GM21576 (cell line): Measurements from ENCODE around the gene MAB21L4.

Experiments used
- ATAC-seq: cut with Tn5 transposase; IDR thresholded peaks from one replicate; pipeline ENCODE4 v1.9.1; 2021; ENCODE audit warnings: mild to moderate bottlenecking, moderate library complexity; ENCODE audit not compliant: unreplicated experiment

MAB21L4 gene

GRCh38 chr2:240913810-240914644, 18.1 kb upstream of the MAB21L4 start:
- no peak for ATAC-seq

GRCh38 chr2:240912878-240913809, 17.2 kb upstream of the MAB21L4 start:
- ATAC-seq: no peak

GRCh38 chr2:240911641-240912265, 15.8 kb upstream of the MAB21L4 start:
- ATAC-seq: no peak

- no peak for ATAC-seq
Observed at GRCh38 chr2:240909216-240909974, 13.4 kb upstream of the MAB21L4 start.

- no peak for ATAC-seq
Observed at GRCh38 chr2:240906911-240907590, 11.1 kb upstream of the MAB21L4 start.

GRCh38 chr2:240906141-240906910, 10.4 kb upstream of the MAB21L4 start, which contains the start of gene CROCC2:
TSS of gene CROCC2 (plus strand) at chr2:240906336. CDS start at chr2:240906514, 178 bp downstream.
- ATAC-seq: no peak

- ATAC-seq: no peak
Observed at GRCh38 chr2:240905176-240905781, 9.3 kb upstream of the MAB21L4 start.

- no peak for ATAC-seq
Observed at GRCh38 chr2:240904216-240905175, 8.5 kb upstream of the MAB21L4 start.

GRCh38 chr2:240903191-240904060, 7.5 kb upstream of the MAB21L4 start:
- no peak for ATAC-seq

- ATAC-seq: no peak
Observed at GRCh38 chr2:240902615-240903041, 6.7 kb upstream of the MAB21L4 start.

GRCh38 chr2:240901986-240902614, 6.1 kb upstream of the MAB21L4 start:
- ATAC-seq: no peak

GRCh38 chr2:240900141-240900860, 4.3 kb upstream of the MAB21L4 start:
- no peak for ATAC-seq

GRCh38 chr2:240899468-240899865, 3.5 kb upstream of the MAB21L4 start:
- ATAC-seq: no peak

- no peak for ATAC-seq
Observed at GRCh38 chr2:240898731-240899467, 2.9 kb upstream of the MAB21L4 start.
